Daoy (cell line): ENCODE results near the gene FZD10. TPM values are rescaled to one million over a fixed set of nuclear protein-coding genes. Genes with fewer than 3 reads are reported as not detected.

Experiments used
- DNase-seq: peaks from one replicate; pipeline ENCODE4 v3.0.0-alpha.2; 2015; ENCODE audit warnings: low read depth
- total RNA-seq: library from RNA; depleted of rRNA; stranded (reverse); fragments of >200 nt; shearing (Covaris generic); gene quantifications from 2 replicates; pipeline ENCODE4 v1.2.3, GENCODE V29; 2014

FZD10 gene
- total RNA-seq, 1 experiment from 2014 or later: 0.17 TPM

GRCh38 chr12:130179191-130179590, 16.9 kb downstream of the FZD10 start:
- no peak for DNase-seq

GRCh38 chr12:130179621-130180020, 17.4 kb downstream of the FZD10 start:
- DNase-seq: no peak

- peak; percentile 58 for DNase-seq
Measured at GRCh38 chr12:130181211-130181610, 18.9 kb downstream of the FZD10 start.

- no peak for DNase-seq
Measured at GRCh38 chr12:130183585-130184370, 21.5 kb downstream of the FZD10 start.

- DNase-seq: no peak
Measured at GRCh38 chr12:130184404-130185090, 22.3 kb downstream of the FZD10 start.

GRCh38 chr12:130185455-130186391, 23.5 kb downstream of the FZD10 start:
- DNase-seq: no peak

- DNase-seq: peak; percentile 96
Measured at GRCh38 chr12:130186651-130187268, 24.5 kb downstream of the FZD10 start.

- peak; percentile 75 for DNase-seq
Measured at GRCh38 chr12:130192642-130193345, 30.5 kb downstream of the FZD10 start.

GRCh38 chr12:130194154-130194553, 31.9 kb downstream of the FZD10 start:
- no peak for DNase-seq

- DNase-seq: no peak
Measured at GRCh38 chr12:130195369-130195768, 33.1 kb downstream of the FZD10 start.

GRCh38 chr12:130195776-130196175, 33.5 kb downstream of the FZD10 start:
- no peak for DNase-seq

GRCh38 chr12:130196827-130197226, 34.6 kb downstream of the FZD10 start:
- no peak for DNase-seq

- no peak for DNase-seq
Measured at GRCh38 chr12:130198026-130198662, 35.9 kb downstream of the FZD10 start.

- no peak for DNase-seq
Measured at GRCh38 chr12:130198663-130199060, 36.4 kb downstream of the FZD10 start.

GRCh38 chr12:130199581-130200390, 37.5 kb downstream of the FZD10 start:
- no peak for DNase-seq

GRCh38 chr12:130200445-130200844, 38.2 kb downstream of the FZD10 start:
- no peak for DNase-seq

GRCh38 chr12:130201037-130201436, 38.8 kb downstream of the FZD10 start:
- no peak for DNase-seq

- no peak for DNase-seq
Measured at GRCh38 chr12:130202201-130202600, 39.9 kb downstream of the FZD10 start.

- peak; percentile 26 for DNase-seq
Measured at GRCh38 chr12:130203151-130203550, 40.9 kb downstream of the FZD10 start.

- DNase-seq: peak; percentile 61
Measured at GRCh38 chr12:130204541-130204953, 42.3 kb downstream of the FZD10 start.
